ENCODE measurements around the gene CDKL1.
A peak's percentile ranks its signal among the peaks of the same experiment; 100 is the strongest.
"Not testable (repeated sequence)": the region's sequence is repeated elsewhere in the genome, so short reads cannot be mapped to it uniquely, and the experiment has no call there.

The CDKL1 gene

DNA sequence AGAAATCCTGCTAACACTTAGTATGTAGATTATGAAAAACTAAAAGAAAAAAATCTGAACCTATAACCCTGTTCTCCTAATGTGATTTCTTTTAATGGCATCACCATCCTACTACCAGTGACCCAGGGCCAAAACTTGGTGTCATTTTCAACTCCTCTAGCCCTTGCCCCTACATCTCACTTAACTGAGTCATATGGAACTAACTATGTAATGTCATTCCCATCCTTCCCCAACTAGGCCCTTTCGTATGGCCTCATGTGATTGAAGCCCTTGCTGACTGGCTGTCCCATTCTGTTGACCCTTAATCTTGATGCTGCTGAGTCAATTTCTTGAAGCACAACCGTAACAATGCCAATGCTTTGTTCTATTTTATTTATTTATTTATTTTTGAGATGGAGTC lies 77.0 kb downstream of the CDKL1 start:
- no peak overlapping the region for H3K9ac ChIP-seq (ENCODE audit: low read depth, low read length)
- H3K4me1 ChIP-seq (ENCODE audit: insufficient read depth, low read length): no peaks in the 10 kb centered on the region
- no peaks in the 10 kb centered on the region for H3K9me3 ChIP-seq (ENCODE audit: insufficient read depth, low read depth, low read length)
- no peaks in the 10 kb centered on the region for H3K27me3 ChIP-seq (ENCODE audit: insufficient read depth, low read length)
- H3K36me3 ChIP-seq (ENCODE audit: insufficient read depth, low read depth, low read length): peaks cover 19% of the 10 kb centered on the region
- no peak overlapping the region for H3K27ac ChIP-seq (ENCODE audit: low read length)
- H3K4me3 ChIP-seq (ENCODE audit: low read length): no peak overlapping the region

DNA sequence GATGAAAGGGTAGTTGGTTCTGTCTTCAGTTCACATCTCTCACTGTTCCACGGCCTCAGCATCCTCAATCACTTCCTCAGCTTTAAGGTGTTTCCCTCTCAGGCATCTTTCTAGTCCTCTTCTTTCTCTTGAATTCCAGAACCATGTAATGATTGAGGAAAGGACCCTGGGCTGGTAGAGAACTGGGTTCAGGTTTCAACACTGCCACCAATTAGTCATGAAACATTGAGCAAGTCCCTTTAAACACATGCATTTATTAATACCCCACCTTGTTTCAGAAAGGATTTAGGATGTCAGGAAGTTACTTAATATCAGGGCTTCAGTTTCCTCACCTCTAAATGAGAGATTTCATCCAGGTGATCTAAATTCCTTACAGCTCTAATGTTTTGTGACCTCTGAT lies 77.4 kb downstream of the CDKL1 start:
- Histone ChIP-seq H3K27ac (ENCODE audit: low read length) (no peak overlapping the region), H3K27me3 (ENCODE audit: insufficient read depth, low read length) (no peaks in the 10 kb centered on the region), H3K9me3 (ENCODE audit: insufficient read depth, low read depth, low read length) (peaks cover 3% of the 10 kb centered on the region; the same call in 1 of the 2 replicates), H3K4me3 (ENCODE audit: low read length) (no peak overlapping the region), H3K36me3 (ENCODE audit: insufficient read depth, low read depth, low read length) (peaks cover 14% of the 10 kb centered on the region), H3K4me1 (ENCODE audit: insufficient read depth, low read length) (no peaks in the 10 kb centered on the region), H3K9ac (ENCODE audit: low read depth, low read length) (no peak overlapping the region)

DNA sequence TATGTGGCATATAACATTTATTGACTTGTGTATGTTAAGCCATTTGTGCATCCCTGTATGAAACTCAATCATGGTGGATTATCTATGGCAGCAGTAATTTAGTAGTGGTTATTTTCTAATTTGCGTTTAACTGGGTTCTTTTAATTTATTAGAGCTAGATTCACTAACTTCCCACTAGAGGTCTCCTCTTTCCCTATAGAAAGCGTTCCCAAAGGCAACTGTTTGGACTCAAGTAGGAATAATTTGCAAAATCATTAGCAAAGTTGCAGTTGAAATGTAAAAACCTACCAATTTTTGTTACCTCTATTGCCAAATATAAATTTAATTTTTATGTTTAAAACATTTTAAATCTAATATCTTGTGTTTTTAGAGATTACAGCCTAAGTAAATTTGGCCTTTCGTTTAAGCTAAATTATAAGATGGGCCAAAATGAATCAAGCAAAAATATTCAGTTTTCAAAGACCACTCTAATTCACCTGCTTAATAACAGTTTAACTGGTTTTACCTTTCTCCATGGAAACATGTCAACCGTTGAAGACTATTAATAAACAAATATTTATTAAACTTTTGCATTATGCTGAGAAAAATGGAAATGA lies 78.6 kb downstream of the CDKL1 start:
- peaks cover 10% of the 10 kb centered on the region; the same call in 1 of the 2 replicates for H3K9me3 ChIP-seq (ENCODE audit: insufficient read depth, low read depth, low read length)
- no peak overlapping the region for H3K27ac ChIP-seq (ENCODE audit: low read length)
- peaks cover 7% of the 10 kb centered on the region; the same call in 1 of the 2 replicates for H3K36me3 ChIP-seq (ENCODE audit: insufficient read depth, low read depth, low read length)
- no peak overlapping the region for H3K4me3 ChIP-seq (ENCODE audit: low read length)
- H3K9ac ChIP-seq (ENCODE audit: low read depth, low read length): no peak overlapping the region
- peaks cover 4% of the 10 kb centered on the region for H3K4me1 ChIP-seq (ENCODE audit: insufficient read depth, low read length)
- no peaks in the 10 kb centered on the region for H3K27me3 ChIP-seq (ENCODE audit: insufficient read depth, low read length)

DNA sequence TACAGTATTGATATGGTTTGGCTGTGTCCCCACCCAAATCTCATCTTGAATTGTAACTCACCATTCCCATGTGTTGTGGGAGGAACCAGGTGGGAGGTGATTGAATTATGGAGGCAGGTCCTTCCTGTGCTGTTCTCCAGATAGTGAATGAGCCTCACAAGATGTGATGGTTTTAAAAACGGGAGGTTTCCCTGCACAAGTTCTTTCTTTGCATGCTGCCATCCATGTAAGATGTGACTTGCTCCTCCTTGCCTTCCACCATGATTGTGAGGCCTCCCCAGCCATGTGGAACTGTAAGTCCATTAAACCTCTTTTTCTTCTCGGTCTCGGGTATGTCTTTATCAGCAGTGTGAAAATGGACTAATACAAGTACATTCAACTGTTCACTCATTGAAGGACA lies 82.6 kb downstream of the CDKL1 start:
- peaks cover 10% of the 10 kb centered on the region; the same call in 1 of the 2 replicates for H3K9me3 ChIP-seq (ENCODE audit: insufficient read depth, low read depth, low read length)
- H3K4me1 ChIP-seq (ENCODE audit: insufficient read depth, low read length); H3K27me3 ChIP-seq (ENCODE audit: insufficient read depth, low read length); H3K4me3 ChIP-seq (ENCODE audit: low read length); H3K36me3 ChIP-seq (ENCODE audit: insufficient read depth, low read depth, low read length); H3K27ac ChIP-seq (ENCODE audit: low read length); H3K9ac ChIP-seq (ENCODE audit: low read depth, low read length): not testable (repeated sequence)

DNA sequence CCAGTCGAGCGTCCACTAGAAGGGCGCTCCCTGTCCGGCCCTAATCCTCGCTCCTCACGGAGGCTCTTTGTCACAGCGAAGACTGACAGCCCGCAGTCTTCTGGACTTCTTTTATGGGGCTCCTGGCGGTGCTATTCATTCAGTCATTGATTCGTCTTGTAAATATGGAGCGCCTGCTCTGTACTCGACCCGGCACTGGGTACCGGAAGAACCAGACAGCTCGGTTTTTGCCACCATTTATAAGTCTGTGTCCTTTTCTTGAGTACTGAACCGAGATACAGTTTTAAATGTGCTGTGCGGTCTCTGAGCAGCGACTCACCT lies 84.0 kb downstream of the CDKL1 start:
- Histone ChIP-seq H3K4me1 (ENCODE audit: insufficient read depth, low read length) (peaks cover 8% of the 10 kb centered on the region), H3K27me3 (ENCODE audit: insufficient read depth, low read length) (no peaks in the 10 kb centered on the region), H3K4me3 (ENCODE audit: low read length) (peak overlapping the region; percentile 95), H3K9me3 (ENCODE audit: insufficient read depth, low read depth, low read length) (peaks cover 10% of the 10 kb centered on the region; the same call in 1 of the 2 replicates), H3K36me3 (ENCODE audit: insufficient read depth, low read depth, low read length) (no peaks in the 10 kb centered on the region), H3K9ac (ENCODE audit: low read depth, low read length) (peak overlapping the region; percentile 91), H3K27ac (ENCODE audit: low read length) (peak overlapping the region; percentile 59)

DNA sequence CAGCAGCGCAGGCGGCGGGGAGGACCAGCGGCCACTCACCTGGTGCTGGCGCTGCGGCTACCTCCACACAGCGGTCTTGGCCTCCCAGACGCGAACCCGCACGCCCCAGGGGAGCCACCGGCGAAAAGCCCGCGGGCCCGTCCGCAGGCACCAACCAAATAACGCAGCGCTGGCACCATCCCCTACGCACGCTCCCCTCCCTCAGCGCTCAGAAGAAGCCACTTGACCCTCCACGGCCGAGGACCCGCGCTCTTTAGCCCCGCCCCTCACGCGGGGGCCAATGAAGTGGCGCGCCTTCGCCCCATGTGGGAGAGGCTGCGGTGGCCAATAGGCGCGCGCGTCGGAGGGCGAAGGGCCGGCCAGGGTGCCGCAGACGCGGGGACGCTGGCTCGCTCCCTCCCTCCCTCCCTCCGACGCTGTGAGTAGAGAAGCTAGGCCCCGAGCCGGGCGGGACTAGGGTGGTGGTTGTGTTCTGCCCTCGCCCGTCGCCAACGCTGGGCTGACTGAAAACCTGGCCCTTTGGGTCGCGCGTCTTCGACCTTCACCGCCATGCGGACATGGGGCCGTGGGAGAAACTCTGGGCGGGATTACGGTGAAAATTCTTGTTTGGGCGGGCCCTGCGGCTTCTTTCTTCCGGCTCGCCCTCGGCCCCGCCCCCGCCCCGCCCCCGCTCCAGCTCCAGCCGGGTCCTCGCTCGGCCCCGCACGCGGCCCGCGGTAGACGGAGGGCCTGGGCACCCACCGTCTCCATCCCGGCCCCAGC lies 84.5 kb downstream of the CDKL1 start, which contains the start of the genes DMAC2L and L2HGDH:
TSS of gene DMAC2L (plus strand) at position 353 of the 762 bp plus-strand sequence. CDS start 9,164 bp downstream, outside the sequence.
TSS of gene L2HGDH (minus strand) at position 258 of the 762 bp plus-strand sequence. CDS start at position 179, 79 bp downstream.
- H3K27ac ChIP-seq (ENCODE audit: low read length): peak within 1 kb of the TSS; percentile 59
- H3K27me3 ChIP-seq (ENCODE audit: insufficient read depth, low read length): no peaks in the 10 kb centered on the region
- H3K4me1 ChIP-seq (ENCODE audit: insufficient read depth, low read length): peaks cover 8% of the 10 kb centered on the region
- H3K9me3 ChIP-seq (ENCODE audit: insufficient read depth, low read depth, low read length): peaks cover 10% of the 10 kb centered on the region; the same call in 1 of the 2 replicates
- H3K4me3 ChIP-seq (ENCODE audit: low read length): peak within 1 kb of the TSS; percentile 95
- peak within 1 kb of the TSS; percentile 91 for H3K9ac ChIP-seq (ENCODE audit: low read depth, low read length)
- no peaks in the 10 kb centered on the region for H3K36me3 ChIP-seq (ENCODE audit: insufficient read depth, low read depth, low read length)

DNA sequence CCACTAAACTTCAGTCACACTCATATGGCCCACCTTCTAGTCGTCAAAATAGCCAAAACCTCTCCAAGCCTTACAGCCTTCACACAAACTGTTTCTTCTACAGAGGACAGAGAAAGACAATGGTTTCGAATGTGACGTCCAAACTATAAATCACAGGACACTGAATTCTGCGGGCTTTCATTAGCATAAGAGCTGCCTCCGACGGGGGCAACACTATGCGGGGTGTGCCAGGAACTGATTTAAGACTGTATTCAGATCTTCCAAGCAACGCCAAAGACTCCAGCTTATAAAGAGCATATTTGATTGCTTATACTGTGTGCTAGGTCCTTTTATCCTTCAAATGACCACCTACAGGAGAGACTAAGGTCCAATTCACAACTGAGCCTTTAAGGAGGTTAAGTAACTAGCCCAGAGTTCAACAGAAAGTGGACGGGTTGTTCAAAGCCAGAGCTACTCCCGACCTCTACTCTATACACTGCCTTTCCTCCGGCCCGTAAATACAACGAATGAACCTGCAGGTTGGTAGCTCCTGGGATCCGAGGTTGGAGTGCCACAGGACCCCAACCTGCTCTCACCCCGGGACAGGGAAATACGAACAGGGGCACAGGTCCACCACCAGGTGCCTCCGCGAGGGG lies 85.2 kb downstream of the CDKL1 start:
- peak overlapping the region; percentile 91 for H3K9ac ChIP-seq (ENCODE audit: low read depth, low read length)
- H3K4me1 ChIP-seq (ENCODE audit: insufficient read depth, low read length): peaks cover 8% of the 10 kb centered on the region
- H3K27ac ChIP-seq (ENCODE audit: low read length): no peak overlapping the region
- H3K4me3 ChIP-seq (ENCODE audit: low read length): peak overlapping the region; percentile 95
- H3K36me3 ChIP-seq (ENCODE audit: insufficient read depth, low read depth, low read length): no peaks in the 10 kb centered on the region
- peaks cover 10% of the 10 kb centered on the region; the same call in 1 of the 2 replicates for H3K9me3 ChIP-seq (ENCODE audit: insufficient read depth, low read depth, low read length)
- no peaks in the 10 kb centered on the region for H3K27me3 ChIP-seq (ENCODE audit: insufficient read depth, low read length)

DNA sequence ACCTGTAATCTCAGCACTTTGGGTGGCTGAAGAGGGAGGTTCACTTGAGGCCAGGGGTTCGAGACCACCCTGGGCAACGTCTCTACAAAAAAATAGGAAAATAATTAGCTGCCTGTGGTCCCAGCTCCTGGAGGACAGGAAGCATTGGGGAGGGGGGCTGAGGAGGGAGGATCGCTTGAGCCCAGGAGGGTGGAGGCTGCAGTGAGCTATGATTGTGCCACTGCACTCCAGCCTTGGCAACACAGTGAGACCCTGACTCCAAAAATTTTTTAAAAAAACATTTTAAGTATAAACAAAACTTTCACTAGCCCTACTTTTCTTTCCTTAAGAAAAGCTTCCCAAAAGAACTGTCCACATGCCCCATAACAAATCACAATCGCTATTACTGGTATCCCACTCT lies 86.2 kb downstream of the CDKL1 start:
- H3K27ac ChIP-seq (ENCODE audit: low read length): no peak overlapping the region
- H3K4me3 ChIP-seq (ENCODE audit: low read length): peak overlapping the region; percentile 95; the same call in 1 of the 2 replicates
- peaks cover 8% of the 10 kb centered on the region for H3K4me1 ChIP-seq (ENCODE audit: insufficient read depth, low read length)
- H3K9me3 ChIP-seq (ENCODE audit: insufficient read depth, low read depth, low read length): peaks cover 10% of the 10 kb centered on the region; the same call in 1 of the 2 replicates
- no peaks in the 10 kb centered on the region for H3K36me3 ChIP-seq (ENCODE audit: insufficient read depth, low read depth, low read length)
- H3K27me3 ChIP-seq (ENCODE audit: insufficient read depth, low read length): no peaks in the 10 kb centered on the region
- no peak overlapping the region for H3K9ac ChIP-seq (ENCODE audit: low read depth, low read length)

DNA sequence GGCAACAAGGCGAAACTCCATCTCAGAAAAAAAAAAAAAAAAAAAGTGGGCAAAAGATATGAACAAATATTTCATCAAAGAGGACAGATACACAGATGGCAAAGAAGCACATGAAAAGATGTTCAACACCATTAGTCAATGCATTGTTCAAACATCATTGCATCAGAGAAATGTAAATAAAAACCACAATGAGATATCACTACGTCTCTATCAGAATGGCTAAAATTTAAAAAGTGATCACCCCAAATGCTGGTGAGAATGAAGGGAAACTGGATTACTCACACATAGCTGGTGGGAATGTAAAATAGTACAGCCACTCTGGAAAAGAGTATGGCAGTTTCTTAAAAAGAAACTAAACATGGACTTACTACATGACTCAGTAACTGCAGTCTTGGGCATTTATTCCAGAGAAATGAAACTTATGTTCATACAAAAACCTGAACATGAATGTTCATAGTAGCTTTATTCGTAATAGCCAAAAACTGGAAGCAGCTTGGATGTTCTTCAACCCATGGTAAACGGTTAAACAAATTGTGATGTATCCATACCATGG lies 88.2 kb downstream of the CDKL1 start:
- no peak overlapping the region for H3K27ac ChIP-seq (ENCODE audit: low read length)
- no peak overlapping the region for H3K4me3 ChIP-seq (ENCODE audit: low read length)
- no peaks in the 10 kb centered on the region for H3K27me3 ChIP-seq (ENCODE audit: insufficient read depth, low read length)
- H3K9ac ChIP-seq (ENCODE audit: low read depth, low read length): no peak overlapping the region
- H3K4me1 ChIP-seq (ENCODE audit: insufficient read depth, low read length): peaks cover 7% of the 10 kb centered on the region
- no peaks in the 10 kb centered on the region for H3K9me3 ChIP-seq (ENCODE audit: insufficient read depth, low read depth, low read length)
- H3K36me3 ChIP-seq (ENCODE audit: insufficient read depth, low read depth, low read length): no peaks in the 10 kb centered on the region

DNA sequence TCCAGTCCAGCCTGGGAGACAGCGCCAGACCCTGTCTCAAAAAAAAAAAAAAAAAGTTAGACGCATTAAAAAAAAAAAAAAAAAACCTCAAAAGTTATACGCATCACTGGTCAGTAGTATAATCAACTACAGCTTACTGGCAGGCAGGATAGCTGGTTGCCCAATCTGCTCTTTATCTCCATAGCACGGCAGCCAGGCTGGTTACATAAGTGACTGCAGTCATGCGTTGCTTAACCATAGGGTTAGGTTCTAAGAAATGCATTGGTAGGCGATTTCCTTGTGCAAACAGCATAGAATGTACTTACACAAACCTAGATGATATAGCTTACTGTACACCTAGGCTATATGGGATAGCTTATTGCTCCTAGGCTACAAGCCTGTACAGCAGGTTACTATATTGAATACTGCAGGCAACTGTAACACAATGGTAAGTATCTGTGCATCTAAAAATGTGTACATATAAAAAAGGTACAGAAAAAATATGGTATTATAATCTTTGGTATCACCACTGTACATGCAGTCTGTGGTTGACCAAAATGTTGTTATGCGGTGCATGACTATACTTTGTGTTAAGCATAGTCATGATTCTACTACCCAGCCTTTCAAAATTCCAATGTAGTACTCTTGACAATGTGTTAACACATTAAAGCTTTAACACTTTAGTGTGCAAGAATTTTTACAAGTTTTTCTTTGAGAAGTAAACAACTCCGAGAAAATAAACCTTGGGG lies 92.8 kb downstream of the CDKL1 start:
- H3K4me1 ChIP-seq (ENCODE audit: insufficient read depth, low read length): peaks cover 11% of the 10 kb centered on the region; the same call in 1 of the 2 replicates
- no peaks in the 10 kb centered on the region; the same call in 1 of the 2 replicates for H3K9me3 ChIP-seq (ENCODE audit: insufficient read depth, low read depth, low read length)
- H3K27me3 ChIP-seq (ENCODE audit: insufficient read depth, low read length): no peaks in the 10 kb centered on the region
- H3K36me3 ChIP-seq (ENCODE audit: insufficient read depth, low read depth, low read length): peaks cover 20% of the 10 kb centered on the region
- no peak overlapping the region for H3K4me3 ChIP-seq (ENCODE audit: low read length)
- no peak overlapping the region for H3K27ac ChIP-seq (ENCODE audit: low read length)
- H3K9ac ChIP-seq (ENCODE audit: low read depth, low read length): no peak overlapping the region

DNA sequence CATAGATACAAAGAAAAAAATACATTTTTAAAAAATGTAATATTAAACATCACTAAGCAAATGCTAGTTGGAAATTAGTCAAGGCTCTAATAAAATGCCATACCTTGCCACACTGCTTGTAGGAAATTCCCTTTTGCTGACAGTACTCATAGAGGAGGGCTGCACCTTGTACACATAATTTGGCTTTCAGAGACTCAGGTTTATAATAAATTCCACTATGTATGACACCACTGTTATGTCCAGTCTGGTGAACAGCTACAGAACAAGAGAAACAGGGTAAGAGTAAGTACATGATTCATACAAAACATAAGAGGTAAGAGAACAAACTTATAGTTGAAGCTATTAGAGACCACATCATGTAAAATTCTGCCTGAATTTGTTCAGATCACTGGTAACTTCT lies 94.8 kb downstream of the CDKL1 start:
- Histone ChIP-seq H3K9me3 (ENCODE audit: insufficient read depth, low read depth, low read length) (no peaks in the 10 kb centered on the region; the same call in 1 of the 2 replicates), H3K36me3 (ENCODE audit: insufficient read depth, low read depth, low read length) (peaks cover 20% of the 10 kb centered on the region), H3K27me3 (ENCODE audit: insufficient read depth, low read length) (no peaks in the 10 kb centered on the region), H3K4me1 (ENCODE audit: insufficient read depth, low read length) (peaks cover 11% of the 10 kb centered on the region; the same call in 1 of the 2 replicates), H3K9ac (ENCODE audit: low read depth, low read length) (no peak overlapping the region), H3K4me3 (ENCODE audit: low read length) (no peak overlapping the region), H3K27ac (ENCODE audit: low read length) (no peak overlapping the region)

Measured in iPS-20b (cell line).